SH-SY5Y (cell line): ENCODE measurements around the gene KIAA1328.

Experiments
- GATA2 ChIP-seq: IDR thresholded peaks from 2 replicates; pipeline ENCODE4 v1.6.1; 2011; ENCODE audit warnings: mild to moderate bottlenecking, low read depth, low read length
- GATA3 ChIP-seq: IDR thresholded peaks from 2 replicates; pipeline ENCODE4 v1.6.1; 2011; ENCODE audit warnings: low read depth, mild to moderate bottlenecking, low read length, moderate library complexity

KIAA1328 gene

DNA sequence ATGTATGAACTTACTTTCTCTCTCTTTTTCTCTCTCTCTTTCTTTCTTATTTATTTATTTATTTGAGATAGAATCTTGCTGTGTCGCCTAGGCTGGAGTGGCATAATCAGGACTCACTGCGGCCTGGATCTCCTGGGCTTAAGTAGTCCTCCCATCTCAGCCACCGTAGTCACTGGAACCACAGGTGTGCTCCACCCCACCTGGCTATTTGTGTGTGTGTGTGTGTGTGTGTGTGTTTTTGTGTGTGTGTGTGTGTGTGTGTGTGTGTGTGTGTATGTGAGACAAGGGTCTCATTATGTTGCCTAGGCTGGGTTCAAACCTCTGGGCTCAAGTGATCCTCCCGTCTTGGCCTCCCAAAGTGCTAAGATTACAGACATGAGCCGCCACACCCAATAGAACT lies 64.3 kb downstream of the KIAA1328 start:
- TF ChIP-seq GATA2 (no peak), GATA3 (no peak)

DNA sequence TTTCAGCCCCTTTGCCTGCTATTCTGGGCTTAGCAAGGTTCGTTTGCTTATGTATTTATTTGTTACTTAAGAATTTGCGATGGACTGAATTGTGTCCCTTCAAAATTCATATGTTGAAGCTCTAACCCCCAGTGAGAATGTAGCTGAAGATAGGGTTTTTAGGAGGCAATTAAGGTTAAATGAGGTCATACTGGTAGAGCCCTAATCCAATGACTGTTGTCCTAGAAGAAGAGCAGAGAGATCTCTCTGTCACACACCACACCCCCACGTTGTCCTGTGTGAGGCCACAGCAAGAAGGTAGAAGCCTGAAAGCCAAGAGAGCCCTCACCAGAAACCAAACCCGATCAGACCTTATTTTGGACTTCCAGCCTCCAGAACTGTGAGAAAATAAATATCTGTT lies 66.7 kb downstream of the KIAA1328 start:
- TF ChIP-seq GATA3 (no peak), GATA2 (no peak)

- TF ChIP-seq GATA3: no peak
- no peak for TF ChIP-seq GATA2
Observed at GRCh38 chr18:36897253-36897652, 68.3 kb downstream of the KIAA1328 start.

DNA sequence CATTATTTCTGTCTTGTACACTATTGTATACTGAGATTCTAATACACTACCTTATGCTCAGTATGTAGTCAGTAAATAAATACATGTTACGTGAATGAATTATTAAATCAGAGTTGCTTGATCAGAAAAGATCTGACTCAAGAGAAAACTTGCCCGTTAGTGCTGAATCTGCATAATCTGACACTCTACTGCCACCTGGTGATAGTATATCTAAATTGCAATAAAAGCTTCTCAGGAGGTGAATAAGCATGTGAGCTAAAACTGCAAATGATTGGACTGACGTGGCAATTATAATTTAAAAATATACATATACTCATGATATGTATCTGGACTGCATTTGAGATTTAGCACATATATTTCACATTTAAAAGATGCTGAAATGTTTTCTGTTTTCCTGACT lies 70.4 kb downstream of the KIAA1328 start:
- TF ChIP-seq GATA2 (no peak), GATA3 (no peak)

- TF ChIP-seq GATA2 (no peak), GATA3 (no peak)
Observed at GRCh38 chr18:36900466-36900865, 71.5 kb downstream of the KIAA1328 start.

DNA sequence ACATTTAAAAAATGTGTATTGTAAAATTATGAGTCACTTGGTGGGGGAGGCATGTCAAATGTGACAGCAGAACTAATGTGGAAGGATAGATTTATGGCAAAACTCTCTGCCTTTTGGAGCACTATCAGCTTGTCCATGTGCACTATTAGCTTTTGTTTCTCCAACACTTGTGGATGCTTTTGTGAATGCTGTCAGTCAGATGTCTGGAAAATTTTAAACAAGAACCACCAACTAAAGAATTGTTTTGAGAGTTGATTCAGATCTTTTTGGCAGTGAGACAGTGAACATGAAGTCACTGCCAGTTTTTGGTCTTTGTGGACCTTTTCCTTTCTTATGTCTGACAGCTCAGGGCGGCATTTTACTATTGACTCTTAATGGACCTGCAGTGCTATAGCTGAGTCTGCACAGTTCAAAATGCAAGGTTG lies 72.4 kb downstream of the KIAA1328 start:
- TF ChIP-seq GATA3 (no peak), GATA2 (no peak)

DNA sequence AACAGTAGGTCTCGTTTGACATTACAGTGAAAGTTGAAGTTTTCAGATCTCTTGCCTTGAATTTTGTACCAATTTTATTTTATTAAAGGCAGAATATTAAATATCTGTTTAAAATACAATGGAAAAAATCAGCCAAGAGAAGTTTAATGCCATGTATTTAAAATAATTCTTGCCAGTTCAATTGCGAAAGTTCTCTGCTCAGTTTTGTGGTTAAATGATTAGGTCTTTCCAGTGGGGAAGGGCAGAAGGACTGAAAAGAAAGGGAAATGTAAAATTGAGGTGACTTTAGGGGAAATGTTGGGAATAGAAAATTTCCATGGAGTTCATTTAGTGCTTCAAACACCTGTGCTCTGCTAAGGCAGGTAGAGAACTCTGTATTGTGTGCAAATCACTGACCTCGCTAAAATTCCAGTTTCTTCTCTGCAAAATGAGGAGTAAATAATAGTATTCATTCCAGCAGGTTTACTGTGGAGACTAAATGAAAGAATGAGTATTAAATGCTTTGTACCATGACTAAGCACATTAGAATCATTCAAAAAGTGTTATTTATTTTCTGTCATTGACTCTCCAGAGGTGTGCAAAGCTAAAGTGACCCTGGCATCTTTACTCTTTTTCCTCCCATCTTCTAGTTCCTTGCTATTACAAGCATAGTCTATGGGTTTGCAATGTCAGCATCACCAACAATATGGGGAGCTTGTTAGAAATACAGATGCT lies 74.4 kb downstream of the KIAA1328 start:
- TF ChIP-seq GATA2 (no peak), GATA3 (no peak)

GRCh38 chr18:36905571-36905970 lies 76.6 kb downstream of the KIAA1328 start:
- no peak for TF ChIP-seq GATA2
- no peak for TF ChIP-seq GATA3

- no peak for TF ChIP-seq GATA3
- TF ChIP-seq GATA2: no peak
Observed at GRCh38 chr18:36912887-36913286, 84.0 kb downstream of the KIAA1328 start.

- TF ChIP-seq GATA3 (no peak), GATA2 (no peak)
Observed at GRCh38 chr18:36917907-36918306, 89.0 kb downstream of the KIAA1328 start.

- no peak for TF ChIP-seq GATA3
- no peak for TF ChIP-seq GATA2
Observed at GRCh38 chr18:36929601-36930000, 100.7 kb downstream of the KIAA1328 start.

- no peak for TF ChIP-seq GATA2
- no peak for TF ChIP-seq GATA3
Observed at GRCh38 chr18:36931106-36931505, 102.2 kb downstream of the KIAA1328 start.

- TF ChIP-seq GATA3: no peak
Observed at GRCh38 chr18:36933552-36933951, 104.6 kb downstream of the KIAA1328 start.

GRCh38 chr18:36934884-36935283 lies 106.0 kb downstream of the KIAA1328 start:
- TF ChIP-seq GATA3: no peak

DNA sequence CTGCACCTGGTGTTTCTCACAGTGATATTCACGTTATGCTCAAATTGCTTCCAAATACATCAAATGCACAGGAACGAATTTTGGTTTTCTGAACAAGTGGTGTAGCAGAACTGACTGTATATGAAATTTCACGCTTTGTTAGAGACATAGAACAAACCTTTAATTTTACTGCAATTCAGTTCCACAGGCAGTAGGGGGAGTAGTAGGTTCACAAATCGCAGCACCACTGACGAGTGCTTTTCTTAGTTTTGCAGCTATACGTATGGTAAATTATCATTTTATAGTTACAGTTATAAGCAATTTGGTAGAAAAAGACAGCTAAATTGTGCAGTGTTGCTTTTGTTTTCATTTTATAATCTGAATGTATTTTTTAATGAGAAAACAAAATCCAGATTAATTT lies 113.3 kb downstream of the KIAA1328 start:
- no peak for TF ChIP-seq GATA3
- no peak for TF ChIP-seq GATA2

- TF ChIP-seq GATA2: no peak
- no peak for TF ChIP-seq GATA3
Observed at GRCh38 chr18:36947820-36948348, 119.0 kb downstream of the KIAA1328 start.
